K562 (cell line): Measurements from ENCODE around the gene SGK1. TPM values are rescaled to one million over a fixed set of nuclear protein-coding genes. Genes with fewer than 3 reads are reported as not detected.
A peak's percentile ranks its signal among the peaks of the same experiment; 100 is the strongest.

Experiments used
- BCLAF1 ChIP-seq, 2 experiments: fragments of 450-650 bp in 1 of 2; IDR thresholded peaks; 2 replicates each; pipeline ENCODE4 v1.6.1; 2011 to 2017; ENCODE audit warnings: low read depth in 2 of 2, antibody characterized with exemption in 1 of 2, borderline replicate concordance in 1 of 2, low read length in 1 of 2, mild to moderate bottlenecking in 1 of 2, mixed read lengths in 1 of 2; ENCODE audit not compliant: control insufficient read depth in 1 of 2
- CLOCK ChIP-seq: fragments of 250-450 bp; sonication (Bioruptor Pico); IDR thresholded peaks from 2 replicates; pipeline ENCODE4 v1.4.0; 2020; ENCODE audit warnings: mild to moderate bottlenecking, moderate library complexity, borderline replicate concordance
- CREB1 ChIP-seq, 2 experiments: sonication (generic) in 1 of 2; formaldehyde crosslinking in 1 of 2; IDR thresholded peaks; 2 replicates each; pipeline versions ENCODE4 v1.6.1 to v1.8.0; 2012 to 2022; ENCODE audit warnings: inconsistent platforms in 1 of 2, mild to moderate bottlenecking in 1 of 2, missing genetic modification reagents in 1 of 2, moderate library complexity in 1 of 2
- E2F4 ChIP-seq: sonication (generic); formaldehyde crosslinking; IDR thresholded peaks from 2 replicates; pipeline ENCODE4 v1.8.0; 2022; ENCODE audit warnings: mild to moderate bottlenecking, low read depth, missing genetic modification reagents
- ETV6 ChIP-seq, 3 experiments: fragments of 150-350 bp in 1 of 3; sonication (generic) in 1 of 3; formaldehyde crosslinking in 1 of 3; IDR thresholded peaks; 2 replicates each; pipeline versions ENCODE4 v1.6.1 to v1.8.0; 2014 to 2022; ENCODE audit warnings: borderline replicate concordance in 2 of 3, low read depth in 2 of 3, antibody characterized with exemption in 1 of 3, low read length in 1 of 3, mild to moderate bottlenecking in 1 of 3, missing genetic modification reagents in 1 of 3
- HDGF ChIP-seq: fragments of 450-650 bp; IDR thresholded peaks from 2 replicates; pipeline ENCODE4 v1.6.1; 2016
- NFIC ChIP-seq: fragments of 450-650 bp; IDR thresholded peaks from 2 replicates; pipeline ENCODE4 v1.6.1; 2017; ENCODE audit warnings: mild to moderate bottlenecking, inconsistent platforms
- PPARD ChIP-seq: fragments of 250-450 bp; sonication (Bioruptor Pico); IDR thresholded peaks from 2 replicates; pipeline ENCODE4 v1.8.0; 2022; ENCODE audit warnings: inconsistent platforms, mild to moderate bottlenecking, moderate library complexity
- RBM25 ChIP-seq: fragments of 200-400 bp; formaldehyde crosslinking; IDR thresholded peaks from 2 replicates; pipeline ENCODE4 v1.6.1; 2018; ENCODE audit warnings: low read length, low read depth, moderate library complexity; ENCODE audit not compliant: severe bottlenecking
- RHOXF2B ChIP-seq: fragments of 250-450 bp; sonication (Bioruptor Pico); conservative IDR thresholded peaks from 2 replicates; pipeline ENCODE4 v1.5.1; 2021
- SAFB ChIP-seq: fragments of 200-400 bp; formaldehyde crosslinking; IDR thresholded peaks from 2 replicates; pipeline ENCODE4 v1.6.1; 2017; ENCODE audit warnings: low read depth, low read length, borderline replicate concordance
- SLC30A9 ChIP-seq: fragments of 250-450 bp; sonication (Bioruptor Pico); IDR thresholded peaks from 2 replicates; pipeline ENCODE4 v1.8.0; 2022; ENCODE audit warnings: mild to moderate bottlenecking, moderate library complexity
- SREBF1 ChIP-seq: fragments of 150-350 bp; IDR thresholded peaks from 2 replicates; pipeline ENCODE4 v1.6.1; 2014; ENCODE audit warnings: antibody characterized with exemption, low read depth, low read length, borderline replicate concordance
- TAF9B ChIP-seq: fragments of 450-650 bp; IDR thresholded peaks from 2 replicates; pipeline ENCODE4 v1.6.1; 2018; ENCODE audit warnings: mild to moderate bottlenecking; ENCODE audit not compliant: partially characterized antibody
- TCFL5 ChIP-seq: fragments of 250-450 bp; sonication (Bioruptor Pico); conservative IDR thresholded peaks from 2 replicates; pipeline ENCODE4 v1.6.1; 2021; ENCODE audit warnings: mild to moderate bottlenecking, moderate library complexity, matching md5 sums
- XRCC3 ChIP-seq: fragments of 450-650 bp; IDR thresholded peaks from 2 replicates; pipeline ENCODE4 v1.6.1; 2017; ENCODE audit warnings: mild to moderate bottlenecking, moderate library complexity
- ZFP36 ChIP-seq: fragments of 150-350 bp; IDR thresholded peaks from 2 replicates; pipeline ENCODE4 v1.6.1; 2018; ENCODE audit warnings: low read length, low read depth; ENCODE audit not compliant: partially characterized antibody
- ZNF23 ChIP-seq: fragments of 250-450 bp; sonication (Bioruptor Pico); IDR thresholded peaks from 2 replicates; pipeline ENCODE4 v1.4.0; 2020; ENCODE audit warnings: mild to moderate bottlenecking
- ZNF282 ChIP-seq: sonication (generic); formaldehyde crosslinking; IDR thresholded peaks from 2 replicates; pipeline ENCODE4 v1.8.1; 2023; ENCODE audit warnings: missing genetic modification reagents
- ZNF583 ChIP-seq: fragments of 250-450 bp; sonication (Bioruptor Pico); IDR thresholded peaks from 2 replicates; pipeline ENCODE4 v1.4.0; 2020
- ZNF785 ChIP-seq: fragments of 250-450 bp; sonication (Bioruptor Pico); IDR thresholded peaks from 2 replicates; pipeline ENCODE4 v1.4.0; 2020; ENCODE audit warnings: mild to moderate bottlenecking
- polyA plus RNA-seq, 8 experiments: library from polyadenylated mRNA; depleted of rRNA in 4 of 8; stranded (reverse) in 5 of 8; unstranded in 3 of 8; fragments of >200 nt; fragmentation: Nextera tagmentation in 2 of 8; fragmentation: Illumina TruSeq in 1 of 8; extraction: Ambion mirVana in 2 of 8; extraction: Trizol in 1 of 8; gene quantifications; 2 replicates each; pipeline versions ENCODE4 v1.2.1 to v1.2.3, GENCODE V29; 2011 to 2014; ENCODE audit warnings: inconsistent platforms in 1 of 8, missing spikeins in 1 of 8
- total RNA-seq, 7 experiments: library from RNA; depleted of rRNA in 6 of 7; stranded (reverse); fragments of >200 nt in 6 of 7; fragmentation: Illumina TruSeq in 2 of 7; extraction: Trizol in 2 of 7; gene quantifications; 2 replicates each; pipeline versions ENCODE4 v1.2.1 to v1.2.3, GENCODE V29; 2011 to 2021; ENCODE audit warnings: low replicate concordance in 1 of 7

The SGK1 gene
- total and polyA plus RNA-seq, 9 of the 15 experiments (the other 6 are each of a cell fraction or from before 2014, with no cell fraction given), result 3.5 to 7.2 (median 3.9) TPM

DNA sequence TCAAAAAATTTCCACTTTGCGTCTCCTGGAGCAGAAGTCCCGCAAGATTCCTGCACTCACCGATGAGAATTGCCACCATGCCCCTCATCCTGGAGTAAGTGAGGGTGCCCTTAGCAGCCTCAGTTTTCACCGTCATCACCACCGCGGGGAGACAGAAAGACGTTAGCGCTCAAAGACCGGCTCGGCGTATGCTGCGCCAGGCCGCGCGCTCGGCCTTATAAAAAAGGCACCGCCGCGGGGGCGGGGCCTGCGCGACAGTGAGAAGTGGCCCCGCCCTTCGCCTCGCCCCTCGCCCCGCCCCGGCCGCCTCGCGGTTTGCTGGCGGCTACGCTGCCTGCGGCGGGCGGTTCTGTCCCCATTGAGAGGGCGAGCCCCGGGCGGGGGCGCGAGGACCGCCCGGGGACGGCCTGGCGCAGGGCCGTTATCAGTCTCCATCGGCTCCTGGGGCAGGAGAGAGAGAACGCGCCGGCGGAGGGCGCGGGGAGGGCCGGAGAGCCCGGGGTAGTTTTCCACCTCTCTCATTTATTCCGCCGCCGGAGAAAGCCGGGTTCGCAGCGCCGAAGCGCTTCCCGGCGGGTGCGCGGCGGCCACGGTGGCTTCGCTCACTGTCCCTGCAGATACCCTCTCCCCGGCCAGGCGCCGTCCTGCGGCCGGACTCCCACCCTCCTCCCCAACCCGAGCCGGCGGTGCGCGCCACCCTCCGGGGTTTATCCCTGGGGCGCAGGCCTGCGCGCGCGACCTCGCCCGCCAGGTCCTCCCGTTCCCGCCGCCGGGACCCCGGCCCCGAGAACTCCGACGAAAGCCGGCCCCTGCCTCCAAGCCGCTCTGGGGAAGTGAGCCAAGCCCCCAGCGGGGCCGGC, 143.0 kb downstream of the SGK1 start (continued):
- TF ChIP-seq BCLAF1 (IDR thresholded peaks at IDR 0.05; ENCODE audit: borderline replicate concordance in 1 of 2, control insufficient read depth in 1 of 2, low read depth in 2 of 2, low read length in 1 of 2) (no peak), TAF9B (peak; percentile 63), ZNF23 (CRISPR knock-in tag) (no peak), ZNF583 (CRISPR knock-in tag) (no peak), HDGF (no peak), ETV6 (IDR thresholded peaks at IDR 0.05; ENCODE audit: borderline replicate concordance in 1 of 2, low read depth in 2 of 2, low read length in 1 of 2) (no peak), ETV6 (CRISPR knock-in tag; IDR thresholded peaks at IDR 0.05; ENCODE audit: borderline replicate concordance) (no peak), RHOXF2B (no peak), SAFB (no peak), PPARD (no peak), CLOCK (CRISPR knock-in tag) (no peak), ZNF785 (CRISPR knock-in tag) (no peak), NFIC (peak; percentile 31), ZNF282 (no peak), E2F4 (CRISPR knock-in tag) (no peak), SREBF1 (no peak), RBM25 (peak; percentile 56), CREB1 (IDR thresholded peaks at IDR 0.05) (no peak), CREB1 (CRISPR knock-in tag; IDR thresholded peaks at IDR 0.05) (no peak), SLC30A9 (no peak), ZFP36 (no peak), TCFL5 (CRISPR knock-in tag) (0 out of 2 replicates have a peak, but pooled peaks have one; percentile 19), XRCC3 (no peak)
